ENCODE results near the gene PTCRA.
A peak's percentile ranks its signal among the peaks of the same experiment; 100 is the strongest.

Gene PTCRA

GRCh38 chr6:42970871-42971612 lies 55.2 kb downstream of the PTCRA start:
- Mint-ChIP-seq H3K27ac (no peak overlapping the region), H3K4me3 (no peak overlapping the region), H3K27me3 (no peaks in the 10 kb centered on the region), H3K36me3 (no peaks in the 10 kb centered on the region), H3K9me3 (no peaks in the 10 kb centered on the region), H3K4me1 (peaks cover 28% of the 10 kb centered on the region)

- H3K4me3 Mint-ChIP-seq: no peak overlapping the region
- H3K9me3 Mint-ChIP-seq: no peaks in the 10 kb centered on the region
- peaks cover 35% of the 10 kb centered on the region for H3K4me1 Mint-ChIP-seq
- no peaks in the 10 kb centered on the region for H3K27me3 Mint-ChIP-seq
- H3K27ac Mint-ChIP-seq: no peak overlapping the region
- peaks cover 1% of the 10 kb centered on the region for H3K36me3 Mint-ChIP-seq
Observed at GRCh38 chr6:42971746-42972327, 56.0 kb downstream of the PTCRA start.

- Mint-ChIP-seq H3K27ac (peak overlapping the region; percentile 51), H3K9me3 (no peaks in the 10 kb centered on the region), H3K4me1 (peaks cover 46% of the 10 kb centered on the region), H3K27me3 (no peaks in the 10 kb centered on the region), H3K4me3 (no peak overlapping the region), H3K36me3 (peaks cover 3% of the 10 kb centered on the region)
Observed at GRCh38 chr6:42973926-42974325, 58.1 kb downstream of the PTCRA start.

- H3K27ac Mint-ChIP-seq: peak overlapping the region; percentile 46
- no peaks in the 10 kb centered on the region for H3K9me3 Mint-ChIP-seq
- peaks cover 55% of the 10 kb centered on the region for H3K4me1 Mint-ChIP-seq
- no peaks in the 10 kb centered on the region for H3K27me3 Mint-ChIP-seq
- peaks cover 3% of the 10 kb centered on the region for H3K36me3 Mint-ChIP-seq
- no peak overlapping the region for H3K4me3 Mint-ChIP-seq
Observed at GRCh38 chr6:42974919-42975505, 59.2 kb downstream of the PTCRA start.
